Activated CD8-positive, alpha-beta memory T cell treated with anti-CD3 and anti-CD28 coated beads for 4 hours (primary cell): Measurements from ENCODE around the gene C12orf60.

Experiments used
- DNase-seq, 2 donors: peaks; one replicate each; pipeline ENCODE4 v3.0.0-alpha.2; 2020; ENCODE audit warnings: low read depth in 2 of 2

The C12orf60 gene

GRCh38 chr12:14776236-14776961 lies 27.1 kb upstream of the C12orf60 start:
- no peak for DNase-seq

DNA sequence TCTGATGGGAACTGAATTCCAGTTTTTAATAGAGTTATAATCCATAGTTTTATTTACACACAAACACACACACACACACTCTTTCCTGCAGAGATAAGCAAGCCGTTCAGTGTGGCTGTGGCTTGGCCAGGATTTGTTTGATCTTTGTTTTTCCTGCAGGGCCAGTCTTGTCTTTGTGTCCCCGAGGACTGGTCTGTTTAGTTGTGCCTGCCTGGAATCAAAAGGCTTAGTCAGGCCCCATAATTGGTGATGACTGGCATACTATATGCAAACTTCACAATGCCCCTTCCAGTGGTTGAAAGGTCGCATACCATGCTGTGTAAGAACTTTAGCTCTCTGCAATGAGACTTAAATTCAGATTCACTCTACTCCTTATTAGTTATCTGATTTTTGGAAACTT lies 26.2 kb upstream of the C12orf60 start:
- no peak for DNase-seq

GRCh38 chr12:14779834-14780233 lies 23.6 kb upstream of the C12orf60 start:
- DNase-seq, result no peak

DNA sequence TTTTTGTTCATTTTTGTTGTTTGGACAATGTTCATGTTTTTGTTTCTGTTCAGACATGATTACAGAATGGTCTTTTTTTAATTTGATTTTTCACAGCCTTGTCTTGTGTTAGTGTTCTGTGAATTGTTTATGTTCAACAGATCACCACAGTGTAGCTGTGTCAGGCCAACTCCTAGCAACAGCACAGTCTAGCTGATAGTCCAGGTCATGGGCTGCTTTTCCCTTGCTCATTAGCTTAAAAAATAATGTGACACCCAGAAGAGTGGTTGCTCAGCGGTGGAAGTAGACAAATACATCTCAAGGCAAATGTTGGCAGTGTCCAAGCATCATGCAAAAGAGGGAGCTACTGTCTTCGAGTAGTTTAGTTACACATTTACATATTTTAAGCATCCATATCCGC lies 22.6 kb upstream of the C12orf60 start:
- DNase-seq, result no peak

DNA sequence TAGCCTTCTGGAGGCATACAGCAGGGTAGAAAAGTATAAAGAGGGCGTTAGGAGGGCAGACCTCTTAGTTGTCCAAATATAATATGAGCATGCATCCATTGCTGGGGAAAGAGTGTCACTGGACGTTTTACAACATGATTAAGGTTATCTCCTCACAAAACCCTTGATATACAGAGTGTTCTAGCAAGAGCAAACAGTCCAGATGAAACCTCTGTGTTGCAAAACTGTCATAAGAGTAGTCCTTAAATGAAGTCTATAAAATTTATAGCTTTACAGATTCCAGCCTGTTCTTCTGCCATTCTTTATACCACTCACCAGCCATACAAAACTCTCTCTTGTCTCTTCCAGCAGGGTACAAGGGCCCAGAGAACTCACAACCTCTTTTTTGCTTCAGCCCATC lies 21.9 kb upstream of the C12orf60 start:
- no peak for DNase-seq

DNA sequence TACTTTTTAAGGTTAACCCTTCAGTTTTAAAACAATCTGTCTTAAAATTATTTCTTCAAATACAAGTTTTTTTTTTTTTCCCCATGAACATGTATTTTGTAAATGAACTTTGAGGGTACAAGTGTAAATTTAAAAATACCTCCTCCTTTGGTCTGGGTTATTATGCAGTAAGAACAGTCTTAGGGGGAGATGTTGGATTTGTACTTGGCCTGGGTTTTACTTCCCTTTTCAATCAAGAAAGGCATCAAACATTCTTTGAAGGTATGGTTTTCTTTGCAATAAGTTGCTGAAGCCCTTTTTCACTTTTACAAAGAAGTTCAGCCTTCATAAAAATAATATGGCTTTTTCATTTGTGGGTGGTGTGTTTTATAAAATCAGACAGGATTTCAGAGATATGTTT lies 20.7 kb upstream of the C12orf60 start:
- DNase-seq, result no peak

DNA sequence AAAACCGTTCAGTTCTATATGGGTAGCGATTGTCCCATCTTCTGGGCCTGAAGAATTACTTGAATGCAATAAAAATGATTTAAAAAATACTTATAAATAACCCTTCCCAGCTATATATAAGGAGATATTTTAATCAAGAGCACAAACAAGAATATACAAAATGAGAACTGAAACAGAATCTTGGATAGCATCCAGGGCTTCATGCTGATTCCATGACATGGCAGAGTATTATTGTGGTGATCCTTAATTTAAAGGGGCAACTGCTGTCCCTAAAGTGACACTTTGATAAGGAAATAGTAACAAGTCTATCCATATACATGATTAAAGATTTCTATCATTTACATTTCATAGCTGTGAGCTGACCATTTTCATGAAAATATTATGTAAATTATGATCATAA lies 19.0 kb upstream of the C12orf60 start:
- no peak for DNase-seq

DNA sequence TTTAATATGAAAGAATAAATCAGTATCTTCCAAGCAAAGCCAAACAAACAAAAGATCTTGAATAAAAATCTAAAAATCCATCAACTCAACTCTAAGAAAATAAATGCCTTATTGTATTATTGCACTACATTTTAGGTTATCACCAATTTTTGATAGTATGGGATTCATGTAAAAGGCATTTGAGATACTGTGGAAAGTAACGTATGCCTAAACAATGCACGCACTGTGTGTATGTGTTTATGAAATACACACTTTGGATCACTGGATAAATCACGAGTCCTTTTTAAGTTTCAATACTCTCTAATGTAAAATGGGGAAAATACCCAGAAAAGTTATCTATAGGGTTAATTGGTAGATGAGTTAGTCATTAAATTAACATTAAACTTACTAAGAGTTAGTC lies 17.9 kb upstream of the C12orf60 start:
- no peak for DNase-seq

GRCh38 chr12:14795028-14795448 lies 8.4 kb upstream of the C12orf60 start:
- no peak for DNase-seq

DNA sequence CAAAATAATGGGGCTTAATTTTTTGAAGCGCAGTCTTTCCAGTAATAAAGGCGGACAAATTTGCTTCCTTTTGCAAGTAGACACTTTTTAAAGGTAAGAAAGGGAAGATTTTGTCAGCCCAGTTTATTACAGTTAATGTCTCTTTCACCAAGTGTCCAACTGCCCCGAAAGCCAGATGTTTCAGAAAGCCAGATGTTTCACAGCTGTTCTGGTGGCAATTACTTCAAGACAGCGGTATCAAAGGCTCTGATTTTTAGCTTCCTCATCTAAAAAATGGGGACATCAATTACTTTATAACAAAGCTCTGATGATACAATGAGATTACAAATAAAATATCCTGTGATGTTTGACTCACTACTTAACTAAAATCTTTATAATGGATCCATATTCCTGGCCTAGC lies 1.2 kb upstream of the C12orf60 start:
- no peak for DNase-seq

DNA sequence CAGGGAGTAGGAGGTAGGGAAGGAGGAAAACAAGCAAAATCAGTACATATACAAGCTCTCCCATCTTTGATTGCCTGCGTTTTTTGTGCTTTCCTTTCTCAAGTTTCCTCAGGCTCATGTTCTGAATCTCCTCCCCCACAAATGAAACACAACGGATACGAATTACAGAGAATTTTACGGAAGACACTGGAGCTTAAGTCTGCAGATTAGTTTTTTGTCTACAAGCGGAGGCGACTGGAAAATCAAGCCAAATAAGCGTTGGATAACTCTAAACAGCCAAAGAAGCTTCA lies 804 bp upstream of the C12orf60 start:
- DNase-seq, result no peak

DNA sequence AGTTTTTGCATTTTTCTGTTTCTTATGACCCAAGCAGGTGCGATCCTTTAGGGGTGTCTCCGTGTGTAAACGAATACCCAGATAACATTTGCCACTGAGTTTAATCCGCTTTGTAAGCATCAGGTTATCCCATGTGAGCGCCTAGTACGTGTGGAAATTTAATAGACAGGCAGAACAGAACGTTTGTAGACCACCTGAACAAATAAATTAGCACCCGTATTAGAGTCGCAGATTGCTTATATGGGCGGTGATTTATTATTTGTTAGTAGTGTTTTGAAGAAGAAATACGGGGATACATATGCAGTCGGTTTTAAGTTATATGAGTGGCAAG lies 325 bp downstream of the C12orf60 start:
- DNase-seq, result no peak

DNA sequence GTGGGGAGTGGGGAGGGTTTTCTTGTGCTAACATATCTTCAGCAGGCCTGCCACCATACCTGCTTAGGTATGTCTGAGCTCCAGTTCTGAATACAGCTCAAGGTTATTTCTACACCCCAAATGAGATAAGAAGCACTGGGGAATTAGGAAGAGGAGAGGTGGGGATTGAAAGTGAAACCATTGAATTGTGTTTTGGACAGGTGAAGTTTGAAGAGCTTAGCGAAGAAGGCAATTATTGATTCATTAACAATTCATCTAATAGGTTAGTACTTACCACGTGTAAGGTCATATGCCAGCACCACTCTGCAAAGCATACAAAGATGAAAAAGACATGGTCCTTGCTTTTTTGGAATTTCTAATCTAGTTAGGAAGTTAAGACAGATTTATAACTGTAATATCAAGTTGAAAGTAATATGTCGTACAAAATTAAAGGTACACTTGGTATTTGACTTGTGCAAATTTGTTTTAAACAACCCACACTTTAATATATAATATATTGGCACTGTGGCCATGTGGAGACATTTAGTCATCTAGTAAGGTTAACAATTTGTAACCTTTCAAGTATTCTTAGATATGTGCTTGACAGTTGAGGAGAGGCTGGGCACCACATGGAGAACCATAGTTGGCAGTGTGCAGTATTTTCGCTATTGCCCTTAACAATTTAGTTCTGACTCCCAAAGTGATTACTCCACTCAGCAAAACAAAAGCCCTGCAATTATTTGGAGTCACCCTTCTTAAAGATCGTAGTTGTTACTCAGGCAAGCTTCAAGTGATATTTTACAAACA lies 6.9 kb downstream of the C12orf60 start:
- no peak for DNase-seq

DNA sequence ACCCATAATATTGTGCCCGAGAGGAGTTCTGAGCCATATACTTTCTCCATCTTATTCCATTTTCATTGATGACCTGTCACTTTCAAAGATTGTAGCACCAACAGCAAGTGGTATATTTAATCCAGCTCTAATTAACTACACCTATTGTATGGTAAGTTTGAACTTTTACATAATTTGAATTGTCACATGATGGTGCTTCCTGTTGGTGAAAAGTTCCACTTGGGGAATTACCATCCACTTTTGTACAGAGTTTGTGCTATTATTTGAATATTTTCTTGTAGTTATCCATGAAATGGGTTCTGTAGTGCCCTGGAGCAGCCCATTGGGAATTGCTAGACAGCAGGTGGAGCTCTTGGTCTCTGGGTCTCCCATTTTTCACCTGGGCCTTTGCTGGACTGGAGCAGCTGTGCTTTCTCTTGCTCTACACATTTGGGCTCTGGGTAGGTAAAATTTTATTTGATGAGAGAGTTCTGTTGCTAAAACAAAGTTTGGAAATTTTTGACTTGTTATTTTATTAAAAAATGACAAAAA lies 7.5 kb downstream of the C12orf60 start:
- no peak for DNase-seq

- no peak for DNase-seq
Observed at GRCh38 chr12:14811486-14811885, 8.0 kb downstream of the C12orf60 start.

- no peak for DNase-seq
Observed at GRCh38 chr12:14814014-14814413, 10.5 kb downstream of the C12orf60 start, which contains the start of gene SMCO3. Gene SMCO3 (minus strand): TSS chr12:14814182. CDS start chr12:14806680, 7,502 bp downstream.

- DNase-seq, result no peak
Observed at GRCh38 chr12:14824012-14824634, 20.7 kb downstream of the C12orf60 start.

DNA sequence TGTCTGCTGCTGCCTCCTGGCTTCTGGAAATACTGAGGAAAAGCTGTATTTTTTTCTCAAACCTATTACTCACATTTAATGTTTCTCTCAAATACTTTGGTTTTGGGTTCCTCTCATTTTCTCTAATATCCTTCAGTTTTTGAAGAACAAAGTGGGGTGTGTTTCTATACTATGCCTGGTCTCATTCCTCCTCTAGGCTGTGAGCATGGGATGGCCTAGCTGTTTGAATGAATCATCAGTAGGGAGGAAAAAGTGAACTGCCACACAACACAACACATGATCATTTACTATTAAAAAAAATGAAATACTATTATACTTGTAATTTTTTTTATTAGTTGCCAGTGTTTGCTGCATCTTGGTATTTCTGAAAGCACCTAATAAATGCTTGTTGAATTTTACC lies 21.8 kb downstream of the C12orf60 start:
- DNase-seq, result no peak

- no peak for DNase-seq
Observed at GRCh38 chr12:14826491-14826890, 23.0 kb downstream of the C12orf60 start.

DNA sequence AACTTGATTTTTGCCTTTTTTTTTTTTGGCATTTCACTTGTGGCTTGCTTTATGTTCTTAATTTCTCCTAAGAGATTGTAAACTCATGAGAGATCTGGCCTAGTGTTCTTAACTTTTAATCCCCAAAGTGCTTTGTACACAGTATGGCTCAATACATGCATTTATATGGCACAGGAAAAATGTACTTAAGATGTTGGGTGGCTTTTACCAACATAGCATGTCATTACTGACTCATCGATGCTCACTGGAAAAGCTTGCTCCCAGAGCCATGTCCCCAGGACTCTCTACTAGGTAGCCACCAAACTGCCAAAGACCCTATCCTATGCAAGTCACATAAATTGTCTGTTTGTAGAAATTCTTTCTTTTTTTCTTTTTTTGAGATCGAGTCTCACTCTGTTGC lies 23.6 kb downstream of the C12orf60 start:
- DNase-seq, result no peak

GRCh38 chr12:14828892-14829291 lies 25.4 kb downstream of the C12orf60 start:
- no peak for DNase-seq

DNA sequence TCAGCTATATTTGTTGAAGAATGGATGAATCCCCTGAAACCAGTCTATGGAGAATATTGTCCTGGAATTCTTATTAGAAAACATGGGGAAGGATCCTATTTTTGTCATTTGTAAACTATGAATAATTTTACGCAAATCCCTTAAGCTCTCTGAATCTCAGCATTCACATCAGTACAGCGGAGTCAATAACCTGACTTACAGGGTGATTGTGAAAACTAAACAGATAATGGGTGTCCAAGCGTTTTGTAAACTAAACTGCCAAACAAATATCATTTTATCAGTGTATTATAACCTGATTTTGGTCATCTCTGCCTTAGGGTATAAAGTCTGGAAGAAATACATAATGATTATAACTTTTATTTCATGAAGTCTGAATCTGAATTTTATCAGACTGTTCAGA lies 29.9 kb downstream of the C12orf60 start:
- DNase-seq, result no peak

DNA sequence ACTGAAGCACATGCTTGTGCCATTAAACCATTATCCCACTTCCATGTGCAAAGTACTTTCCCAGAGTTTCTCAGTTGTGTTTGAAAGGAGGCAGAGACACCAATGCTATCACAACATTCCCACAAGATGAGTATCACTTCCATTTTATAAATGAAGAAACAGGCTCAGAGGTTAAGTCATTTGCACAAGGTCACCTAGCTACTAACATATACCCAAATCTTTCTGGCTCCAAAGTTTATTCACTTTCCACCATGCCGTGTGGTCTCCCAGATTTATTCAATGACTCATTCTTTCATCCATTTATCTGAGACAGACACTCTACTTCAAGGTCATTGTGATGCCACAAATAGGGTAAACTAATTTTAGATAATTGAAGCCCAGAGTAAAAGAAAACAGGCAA lies 30.5 kb downstream of the C12orf60 start:
- DNase-seq, result no peak
